Measurements from ENCODE around the gene MYO9A.

DNA sequence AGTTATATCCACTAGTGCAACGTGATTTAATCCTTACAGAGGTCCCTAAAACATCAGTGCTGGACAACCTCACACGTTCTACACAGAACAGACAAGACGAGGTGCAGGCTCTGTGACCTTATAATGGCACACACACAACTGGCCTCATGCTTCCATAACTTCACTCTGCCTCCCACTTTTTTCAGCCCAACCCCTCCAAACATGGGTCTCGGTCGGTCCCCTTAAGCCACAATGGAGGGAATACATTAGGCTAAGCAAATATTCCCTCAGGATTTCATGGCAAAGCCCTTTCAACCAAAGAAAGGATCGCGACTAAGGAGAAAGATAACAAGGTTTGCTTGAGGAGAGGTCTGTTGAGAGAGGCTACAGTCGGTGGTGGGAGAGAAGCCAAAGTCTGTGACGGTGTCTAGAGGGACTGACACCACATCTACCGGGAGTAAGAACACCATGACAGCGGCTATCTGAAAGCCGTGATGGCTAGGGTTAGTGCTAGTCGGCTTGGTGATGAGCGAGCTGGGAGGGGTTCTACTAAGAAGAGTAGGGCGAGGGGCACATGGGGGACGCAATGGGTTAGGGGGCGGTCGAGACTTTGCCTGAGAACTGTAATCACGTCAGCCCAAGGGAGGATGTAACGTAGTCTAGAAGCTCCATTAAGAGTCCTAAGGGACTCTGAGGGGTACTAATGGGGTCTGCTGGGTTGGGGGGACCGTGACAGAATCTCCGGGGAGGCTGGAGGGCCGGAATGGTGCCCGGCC lies 1.0 kb downstream of the MYO9A start:
- TF ChIP-seq POLR2AphosphoS5 (IDR thresholded peaks at IDR 0.05; ENCODE audit: low read depth, low read length) = no peak
- TF ChIP-seq TAF1 (IDR thresholded peaks at IDR 0.05; ENCODE audit: borderline replicate concordance, low read depth, low read length) = no peak
- no peak for TF ChIP-seq POLR2A (IDR thresholded peaks at IDR 0.05; ENCODE audit: low read depth, low read length)

All from GM12892 (cell line).